ENCODE results near the gene BTBD17. TPM values are rescaled to one million over a fixed set of nuclear protein-coding genes. Genes with fewer than 3 reads are reported as not detected.

BTBD17 gene
- total RNA-seq, 1 experiment from 2014 or later, result not detected

GRCh38 chr17:74347646-74348045 is 14.0 kb downstream of the BTBD17 start:
- Histone ChIP-seq H2AFZ (ENCODE audit: low read depth, low read length, poor library complexity, severe bottlenecking) (no peak overlapping the region), H3K9ac (ENCODE audit: low read length) (no peak overlapping the region), H3K9me3 (ENCODE audit: control insufficient read depth in 1 of 2, insufficient read depth in 1 of 2, low read depth in 1 of 2, low read length in 2 of 2) (no peaks in the 10 kb centered on the region), H3K4me3 (replicated peaks in 1 of 2; ENCODE audit: low read depth in 1 of 2, low read length in 2 of 2) (no peak overlapping the region), H3K27ac (ENCODE audit: low read depth, low read length) (no peak overlapping the region), H3K4me1 (ENCODE audit: control insufficient read depth in 1 of 2, insufficient read depth in 2 of 2, low read length in 2 of 2) (peaks cover 0 to 8% of the 10 kb centered on the region in 2 experiments; a peak in 2 of 4 replicates), H3K36me3 (ENCODE audit: control insufficient read depth in 1 of 2, insufficient read depth in 2 of 2, low read length in 2 of 2) (no peaks in the 10 kb centered on the region), H3K9me2 (ENCODE audit: insufficient read depth) (no peaks in the 10 kb centered on the region), H3K79me2 (ENCODE audit: insufficient read depth, low read length) (no peaks in the 10 kb centered on the region), H3K27me3 (ENCODE audit: insufficient read depth, low read length) (no peaks in the 10 kb centered on the region; the same call in 1 of the 2 replicates), H4K20me1 (ENCODE audit: insufficient read depth) (no peaks in the 10 kb centered on the region), H3K4me2 (ENCODE audit: low read length) (no peak overlapping the region)
- intact Hi-C loops (cut with micrococcal nuclease), result no loop called here
- DNase-seq (ENCODE audit: low read depth, low spot score) (no peak), ATAC-seq (no peak)
- ChIA-PET POLR2A (no interaction called here), RAD21 (ENCODE audit: low non-redundant PET in 1 of 2, low total read pairs in 2 of 2, uncharacterized antibody in 2 of 2, unreplicated experiment in 2 of 2) (no interaction called here), CTCF (interaction anchor here (1.8 kb wide), 1 partner anchor 21 kb away, joined by 5 read pairs; no protein-coding TSS in a partner anchor)
- BruUV-seq (replicated peaks), result no TSS peak
- TF ChIP-seq CBX3 (IDR thresholded peaks at IDR 0.05; ENCODE audit: low read depth) (no peak), CEBPB (IDR thresholded peaks at IDR 0.05; ENCODE audit: low read depth) (no peak), REST (IDR thresholded peaks at IDR 0.05; ENCODE audit: low read depth) (no peak), CTCF (IDR thresholded peaks at IDR 0.05 in 2 of 3, conservative IDR thresholded peaks at IDR 0.05 in 1 of 3; ENCODE audit: borderline replicate concordance in 1 of 3, insufficient read depth in 1 of 3, low read depth in 2 of 3, low read length in 2 of 3) (no peak)

All from HCT116 (cell line).